Osteocyte (in vitro differentiated cells): ENCODE measurements around the gene P4HTM. TPM values are rescaled to one million over a fixed set of nuclear protein-coding genes. Genes with fewer than 3 reads are reported as not detected.
"Not testable (repeated sequence)": the region's sequence is repeated elsewhere in the genome, so short reads cannot be mapped to it uniquely, and the experiment has no call there.

Source experiments
- DNase-seq: peaks from one replicate; pipeline ENCODE4 v3.0.0; 2021; ENCODE audit warnings: mixed read lengths; ENCODE audit not compliant: unreplicated experiment; ENCODE audit errors: extremely low spot score
- H3K27ac Mint-ChIP-seq: one replicate; pipeline ENCODE4 v1.8.0; 2021; ENCODE audit warnings: mild to moderate bottlenecking, mixed read lengths; ENCODE audit not compliant: unreplicated experiment
- H3K27me3 Mint-ChIP-seq: one replicate; pipeline ENCODE4 v1.8.0; 2021; ENCODE audit warnings: mixed read lengths; ENCODE audit not compliant: unreplicated experiment
- H3K36me3 Mint-ChIP-seq: one replicate; pipeline ENCODE4 v1.8.0; 2021; ENCODE audit warnings: mixed read lengths; ENCODE audit not compliant: unreplicated experiment
- H3K4me1 Mint-ChIP-seq: one replicate; pipeline ENCODE4 v1.8.0; 2021; ENCODE audit warnings: mixed read lengths; ENCODE audit not compliant: unreplicated experiment
- H3K4me3 Mint-ChIP-seq: one replicate; pipeline ENCODE4 v1.8.0; 2021; ENCODE audit warnings: mild to moderate bottlenecking, moderate library complexity, mixed read lengths; ENCODE audit not compliant: unreplicated experiment
- H3K9me3 Mint-ChIP-seq: one replicate; pipeline ENCODE4 v1.8.0; 2021; ENCODE audit warnings: mixed read lengths; ENCODE audit not compliant: unreplicated experiment
- total RNA-seq: library from RNA; stranded (reverse); gene quantifications from 2 replicates; pipeline ENCODE4 v1.2.1, GENCODE V29; 2021
- TF ChIP-seq, protein P1 (sequence below): fragments of 200-600 bp; sonication (generic); IDR thresholded peaks from 2 replicates; pipeline ENCODE4 v1.5.0; 2021; ENCODE audit warnings: antibody characterized with exemption, mild to moderate bottlenecking, moderate library complexity

Gene P4HTM
- total RNA-seq, 1 donor from 2014 or later, result 35.6 TPM

DNA sequence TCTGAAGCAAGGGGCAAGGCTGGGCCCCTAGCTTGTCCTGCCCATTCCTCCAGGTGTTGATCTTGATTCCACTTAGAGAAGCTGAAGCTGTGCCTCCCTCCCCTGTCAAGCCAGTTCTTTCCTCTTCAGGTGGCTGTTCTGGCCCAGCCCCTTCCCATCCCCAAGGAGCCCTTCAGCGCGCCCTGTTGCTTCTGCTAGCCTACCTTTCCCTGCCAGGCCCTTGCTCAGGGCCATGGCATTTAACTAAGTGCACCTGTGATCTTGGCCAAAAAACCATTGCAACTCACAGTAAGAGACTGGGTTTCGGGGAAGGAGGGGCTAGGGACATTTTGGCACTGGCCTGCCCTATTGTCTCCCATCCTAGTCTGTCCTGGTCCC lies 15.3 kb downstream of the P4HTM start:
- no peak overlapping the region for H3K4me3 Mint-ChIP-seq
- peaks cover 31% of the 10 kb centered on the region for H3K4me1 Mint-ChIP-seq
- no peak for DNase-seq
- no peaks in the 10 kb centered on the region for H3K27me3 Mint-ChIP-seq
- H3K36me3 Mint-ChIP-seq, result peaks cover 2% of the 10 kb centered on the region
- no peak overlapping the region for H3K27ac Mint-ChIP-seq
- H3K9me3 Mint-ChIP-seq, result no peaks in the 10 kb centered on the region
- TF ChIP-seq, protein P1, sequence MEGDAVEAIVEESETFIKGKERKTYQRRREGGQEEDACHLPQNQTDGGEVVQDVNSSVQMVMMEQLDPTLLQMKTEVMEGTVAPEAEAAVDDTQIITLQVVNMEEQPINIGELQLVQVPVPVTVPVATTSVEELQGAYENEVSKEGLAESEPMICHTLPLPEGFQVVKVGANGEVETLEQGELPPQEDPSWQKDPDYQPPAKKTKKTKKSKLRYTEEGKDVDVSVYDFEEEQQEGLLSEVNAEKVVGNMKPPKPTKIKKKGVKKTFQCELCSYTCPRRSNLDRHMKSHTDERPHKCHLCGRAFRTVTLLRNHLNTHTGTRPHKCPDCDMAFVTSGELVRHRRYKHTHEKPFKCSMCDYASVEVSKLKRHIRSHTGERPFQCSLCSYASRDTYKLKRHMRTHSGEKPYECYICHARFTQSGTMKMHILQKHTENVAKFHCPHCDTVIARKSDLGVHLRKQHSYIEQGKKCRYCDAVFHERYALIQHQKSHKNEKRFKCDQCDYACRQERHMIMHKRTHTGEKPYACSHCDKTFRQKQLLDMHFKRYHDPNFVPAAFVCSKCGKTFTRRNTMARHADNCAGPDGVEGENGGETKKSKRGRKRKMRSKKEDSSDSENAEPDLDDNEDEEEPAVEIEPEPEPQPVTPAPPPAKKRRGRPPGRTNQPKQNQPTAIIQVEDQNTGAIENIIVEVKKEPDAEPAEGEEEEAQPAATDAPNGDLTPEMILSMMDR, result no peak

DNA sequence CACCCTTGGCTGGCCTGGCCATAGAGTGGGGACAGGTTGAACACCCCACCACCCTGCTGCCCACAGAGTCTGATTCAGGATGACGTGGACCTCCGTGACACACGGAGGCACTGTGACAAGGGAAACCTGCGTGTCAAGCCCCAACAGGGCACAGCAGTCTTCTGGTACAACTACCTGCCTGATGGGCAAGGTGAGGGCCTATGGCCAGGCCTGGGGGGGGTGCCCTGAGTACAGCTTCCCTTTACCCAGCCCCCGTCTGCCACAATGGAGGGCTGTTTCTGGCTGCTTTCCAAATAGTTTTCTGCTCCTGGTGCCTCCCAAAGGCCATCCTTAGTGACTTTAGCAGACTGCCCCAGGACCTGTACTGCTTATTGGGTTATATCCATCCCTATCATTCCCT lies 16.0 kb downstream of the P4HTM start:
- H3K36me3 Mint-ChIP-seq, result peaks cover 1% of the 10 kb centered on the region
- TF ChIP-seq, protein P1, result no peak
- no peaks in the 10 kb centered on the region for H3K27me3 Mint-ChIP-seq
- no peak for DNase-seq
- H3K27ac Mint-ChIP-seq, result peak overlapping the region; percentile 100
- no peaks in the 10 kb centered on the region for H3K9me3 Mint-ChIP-seq
- H3K4me3 Mint-ChIP-seq, result peak overlapping the region; percentile 100
- H3K4me1 Mint-ChIP-seq, result peaks cover 31% of the 10 kb centered on the region

DNA sequence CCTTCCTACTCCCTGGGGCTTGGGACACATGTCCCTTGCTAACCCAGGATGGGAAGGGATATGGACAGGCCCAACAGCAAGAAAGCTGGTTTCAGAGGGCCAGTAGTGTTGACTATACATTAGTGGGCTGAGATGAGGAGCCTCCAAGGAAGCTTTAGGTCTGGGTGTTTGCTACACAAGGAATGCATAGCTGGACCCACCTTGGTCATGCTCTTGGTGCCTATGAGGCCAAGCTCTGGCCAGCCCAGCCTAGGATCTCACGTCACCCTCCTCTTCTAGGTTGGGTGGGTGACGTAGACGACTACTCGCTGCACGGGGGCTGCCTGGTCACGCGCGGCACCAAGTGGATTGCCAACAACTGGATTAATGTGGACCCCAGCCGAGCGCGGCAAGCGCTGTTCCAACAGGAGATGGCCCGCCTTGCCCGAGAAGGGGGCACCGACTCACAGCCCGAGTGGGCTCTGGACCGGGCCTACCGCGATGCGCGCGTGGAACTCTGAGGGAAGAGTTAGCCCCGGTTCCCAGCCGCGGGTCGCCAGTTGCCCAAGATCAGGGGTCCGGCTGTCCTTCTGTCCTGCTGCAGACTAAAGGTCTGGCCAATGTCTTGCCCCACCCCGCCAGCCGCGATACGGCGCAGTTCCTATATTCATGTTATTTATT lies 16.5 kb downstream of the P4HTM start:
- DNase-seq, result no peak
- no peaks in the 10 kb centered on the region for H3K27me3 Mint-ChIP-seq
- H3K4me3 Mint-ChIP-seq, result peak overlapping the region; percentile 100

DNA sequence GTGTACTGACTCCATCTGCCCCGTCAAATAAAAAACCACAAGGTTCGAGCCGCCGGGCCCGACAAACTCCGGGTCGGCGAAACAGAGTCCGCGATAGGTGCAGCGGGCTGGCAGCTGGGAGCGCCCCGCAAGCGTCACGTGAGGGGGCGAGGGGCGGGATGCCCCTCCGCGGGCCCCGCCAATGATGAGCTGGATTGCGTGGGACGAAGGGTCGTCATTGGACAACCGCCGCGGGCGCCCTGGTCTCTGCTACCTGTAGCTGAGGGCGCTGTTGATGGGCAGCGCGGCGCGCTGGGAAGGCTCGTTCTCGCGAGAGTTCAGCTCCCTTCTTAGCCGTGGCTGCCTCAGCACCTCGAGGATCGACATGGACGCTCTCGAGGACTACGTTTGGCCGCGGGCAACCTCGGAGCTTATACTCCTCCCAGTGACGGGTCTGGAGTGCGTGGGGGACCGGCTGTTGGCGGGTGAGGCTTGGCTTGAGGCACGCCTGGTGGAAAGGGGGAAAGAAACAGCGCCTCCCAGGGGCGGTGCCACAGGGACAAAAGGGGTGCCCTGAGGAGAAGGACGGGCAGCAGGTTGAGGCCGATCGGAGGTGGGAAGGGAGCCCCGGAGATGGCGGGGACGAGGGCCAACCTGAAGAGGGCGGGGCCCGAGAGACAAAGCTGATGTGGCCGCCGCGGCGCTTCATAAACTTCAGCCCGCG lies 17.2 kb downstream of the P4HTM start, which contains the start of gene WDR6:
WDR6 (plus strand) TSS at position 324 of the 703 bp plus-strand sequence; CDS start at position 365, 41 bp downstream.
- TF ChIP-seq, protein P1, result peak; percentile 54
- DNase-seq, result peak; percentile 99
- Mint-ChIP-seq H3K4me1 (peaks cover 31% of the 10 kb centered on the region), H3K9me3 (no peaks in the 10 kb centered on the region), H3K4me3 (peak within 1 kb of the TSS; percentile 100), H3K36me3 (peaks cover 3% of the 10 kb centered on the region), H3K27ac (peak within 1 kb of the TSS; percentile 100), H3K27me3 (no peaks in the 10 kb centered on the region)

More for the DNA sequence above, 16.5 kb downstream of the P4HTM start:
- Mint-ChIP-seq H3K9me3 (no peaks in the 10 kb centered on the region), H3K27ac (peak overlapping the region; percentile 100), H3K4me1 (peaks cover 31% of the 10 kb centered on the region), H3K36me3 (no peaks in the 10 kb centered on the region)
- TF ChIP-seq, protein P1, result no peak

DNA sequence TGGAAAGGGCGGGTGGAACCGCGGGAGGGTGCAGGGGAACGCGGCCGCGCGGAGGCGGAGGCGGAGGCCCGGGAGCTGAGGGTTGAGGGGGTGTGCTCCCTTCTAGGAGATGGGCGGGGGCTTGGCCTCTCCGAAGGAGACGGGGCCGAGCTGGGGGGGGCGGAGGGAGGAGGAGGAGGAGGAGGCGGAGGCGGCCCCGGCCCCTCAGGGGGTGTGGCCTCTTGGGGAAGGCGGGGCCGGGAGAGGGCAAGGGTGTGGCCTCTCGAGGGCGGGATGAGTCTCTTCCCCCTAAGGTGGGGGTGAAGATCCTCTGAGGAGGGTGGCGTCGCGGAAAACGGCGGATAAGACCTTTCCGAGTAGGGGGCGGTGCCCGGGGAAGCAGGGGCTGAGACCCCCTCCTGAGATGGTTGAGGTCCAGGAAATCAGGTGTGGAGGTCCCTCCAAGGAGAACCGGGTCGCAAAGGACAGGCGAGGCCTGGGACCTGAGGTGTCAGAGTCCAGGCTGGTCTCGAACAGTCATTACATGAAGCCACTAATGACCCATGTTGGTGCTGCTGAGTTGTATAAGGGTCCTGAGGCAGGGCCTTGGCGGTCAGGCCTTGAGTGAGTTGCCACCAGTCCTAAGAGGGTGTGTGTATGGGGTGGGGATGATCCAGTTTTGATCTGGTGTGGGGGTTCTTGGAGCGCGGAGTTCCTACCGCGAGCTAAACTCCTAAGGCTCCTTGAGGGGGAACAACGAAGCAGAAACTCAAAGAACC lies 17.9 kb downstream of the P4HTM start:
- Mint-ChIP-seq H3K27ac (peak overlapping the region; percentile 100), H3K4me1 (peaks cover 31% of the 10 kb centered on the region), H3K9me3 (no peaks in the 10 kb centered on the region), H3K36me3 (peaks cover 3% of the 10 kb centered on the region), H3K27me3 (no peaks in the 10 kb centered on the region), H3K4me3 (peak overlapping the region; percentile 100)
- DNase-seq, result peak; percentile 92
- TF ChIP-seq, protein P1, result no peak

DNA sequence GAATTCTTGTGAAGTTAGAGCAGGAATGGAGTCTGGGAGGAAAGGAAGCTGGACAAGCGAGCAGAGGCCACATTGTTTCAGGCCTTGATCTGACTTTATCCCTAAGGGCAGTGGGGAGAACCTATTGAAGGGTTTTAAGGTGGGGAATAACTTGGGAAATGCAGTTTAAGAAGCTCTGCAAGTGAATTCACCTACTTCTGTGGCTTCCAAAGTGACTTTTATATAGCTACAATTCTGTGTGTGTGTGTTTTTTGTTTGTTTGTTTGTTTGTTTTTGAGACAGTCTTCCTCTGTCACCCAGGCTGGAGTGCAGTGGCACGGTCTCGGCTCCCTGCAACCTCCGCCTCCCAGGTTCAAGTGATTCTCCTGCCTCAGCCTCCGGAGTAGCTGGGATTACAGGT lies 18.6 kb downstream of the P4HTM start:
- Mint-ChIP-seq H3K4me3 (peak overlapping the region; percentile 100), H3K27ac (peak overlapping the region; percentile 100), H3K4me1 (peaks cover 31% of the 10 kb centered on the region)
- not testable (repeated sequence) for H3K9me3 Mint-ChIP-seq, H3K36me3 Mint-ChIP-seq, H3K27me3 Mint-ChIP-seq, DNase-seq
